Measurements from ENCODE around the gene CD79B.
"Not testable (repeated sequence)": the region's sequence is repeated elsewhere in the genome, so short reads cannot be mapped to it uniquely, and the experiment has no call there.

The CD79B gene

DNA sequence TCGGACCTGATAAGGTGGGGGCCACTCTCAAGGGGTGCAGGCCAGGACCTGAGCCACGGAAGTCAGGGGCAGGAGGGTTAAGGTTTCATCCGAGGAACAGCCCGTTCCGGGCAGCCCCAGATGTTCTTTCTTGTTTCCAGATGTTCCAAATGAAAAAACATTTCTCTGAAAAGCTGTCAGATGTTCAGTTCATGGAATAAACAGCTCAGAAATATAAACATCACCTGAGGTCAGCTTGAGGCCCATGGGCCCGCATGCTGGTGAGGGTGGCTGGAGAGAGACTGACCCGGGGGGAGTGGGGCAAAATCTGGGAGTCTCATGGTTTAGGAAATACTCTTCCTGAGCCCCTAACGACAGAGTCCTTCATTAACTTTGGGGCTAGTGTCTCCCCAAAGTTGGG is 1.5 kb upstream of the CD79B start:
- DNase-seq (ENCODE audit: low read depth in 2 of 2): no peak

- DNase-seq (ENCODE audit: low read depth in 2 of 2): no peak
Measured at GRCh38 chr17:63932721-63933120, 590 bp upstream of the CD79B start.

DNA sequence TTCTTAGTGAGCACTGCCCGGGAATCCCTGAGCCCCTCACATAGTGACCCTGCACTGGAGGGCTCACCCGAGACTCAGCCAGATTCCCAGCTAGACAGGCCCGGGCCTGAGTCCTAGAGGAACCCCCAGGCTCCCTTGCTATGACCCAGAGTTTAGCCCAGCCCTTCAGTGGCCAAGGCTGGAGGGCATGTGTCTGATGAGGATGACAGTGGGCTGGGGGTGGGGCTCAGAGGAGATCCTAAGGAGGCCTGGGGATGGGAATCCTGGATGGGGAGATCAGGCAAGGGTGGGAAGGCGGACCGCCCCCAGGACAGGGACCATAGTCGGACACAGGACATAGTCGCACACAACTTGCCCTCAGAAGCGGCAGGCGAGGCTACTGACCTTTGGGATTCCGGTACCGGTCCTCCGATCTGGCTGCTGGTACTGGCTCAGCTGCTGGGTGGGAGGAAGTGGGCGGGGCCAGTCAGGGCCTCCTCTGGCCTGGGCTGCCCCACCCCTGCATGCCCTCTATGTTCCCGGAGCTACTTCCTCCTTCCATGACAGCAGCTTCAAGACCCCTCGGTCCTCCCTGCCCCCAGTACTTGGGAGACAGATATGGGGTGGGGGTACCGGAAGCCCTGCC is 1.1 kb downstream of the CD79B start:
- DNase-seq (ENCODE audit: low read depth in 2 of 2): peak in 1 of 2 donors; percentile 34

DNA sequence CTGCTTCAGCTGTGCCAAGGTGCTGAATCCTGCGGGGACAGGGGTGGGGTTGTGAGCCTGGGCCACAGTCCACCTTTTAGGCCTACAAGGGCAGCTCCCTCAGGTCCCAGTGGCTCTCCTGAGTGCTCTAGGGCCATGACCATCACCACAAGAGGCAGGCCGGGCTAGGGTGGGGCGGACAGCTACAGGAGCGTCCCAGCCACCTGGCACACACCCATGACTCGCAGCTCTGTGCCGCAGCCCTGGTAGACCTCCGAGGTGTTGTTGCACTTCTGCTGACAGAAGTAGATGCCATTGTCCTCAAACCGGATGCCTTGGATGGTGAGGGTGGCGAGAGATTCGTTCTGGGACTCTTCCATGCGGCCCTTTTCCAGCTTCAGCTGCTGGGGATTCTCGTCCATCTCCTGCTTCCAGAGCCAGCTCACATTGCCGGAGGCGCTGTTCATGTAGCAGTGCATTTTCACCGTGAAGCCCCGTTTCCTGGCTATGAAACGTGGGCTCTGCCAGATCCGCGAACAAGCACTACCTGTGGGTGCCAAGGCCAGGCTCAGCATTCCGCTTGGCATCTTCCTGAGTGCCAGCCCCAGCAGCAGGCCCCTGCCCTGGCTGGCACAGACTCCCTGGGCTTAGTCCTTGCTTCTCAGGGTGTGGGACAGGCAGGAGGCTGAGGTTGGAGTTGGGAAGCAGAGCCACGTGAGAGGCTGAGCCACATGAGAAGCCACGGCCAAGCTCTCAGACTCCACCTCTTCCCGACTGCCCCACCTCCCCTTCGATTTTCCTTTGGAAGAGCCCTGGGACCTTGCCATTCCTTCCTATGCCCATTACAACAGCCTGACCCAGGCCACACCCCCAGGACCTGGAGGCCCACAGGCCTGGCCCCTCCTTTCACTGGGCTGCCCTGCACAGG is 2.0 kb downstream of the CD79B start:
- no peak for DNase-seq (ENCODE audit: low read depth in 2 of 2)

GRCh38 chr17:63928966-63929695 is 3.0 kb downstream of the CD79B start:
- no peak for DNase-seq (ENCODE audit: low read depth in 2 of 2)

DNA sequence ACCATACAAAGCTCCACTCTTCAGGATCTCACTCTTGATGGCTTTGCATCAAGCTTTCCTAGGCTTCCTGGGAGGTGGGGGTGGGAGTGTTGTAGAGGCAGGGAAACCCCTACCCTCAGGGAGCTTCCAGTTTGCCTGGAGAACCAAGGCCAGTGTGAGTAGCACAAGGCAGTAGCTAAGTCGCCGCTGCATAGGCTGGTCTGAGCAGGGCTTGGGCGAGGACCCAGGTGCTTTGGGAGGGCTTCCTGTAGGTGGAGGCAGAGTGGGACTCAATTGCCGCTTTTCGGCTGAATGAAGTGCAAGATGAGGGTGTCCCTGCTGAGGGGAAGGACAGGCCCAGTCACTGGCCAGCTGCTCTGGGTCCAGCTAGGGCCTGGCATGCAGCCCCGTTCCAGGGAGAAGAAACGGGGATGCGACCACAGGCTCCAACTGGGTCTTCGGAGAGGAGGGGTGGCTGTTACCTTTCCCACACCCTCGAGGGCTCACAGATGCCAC is 3.9 kb downstream of the CD79B start:
- DNase-seq (ENCODE audit: low read depth in 2 of 2): no peak

DNA sequence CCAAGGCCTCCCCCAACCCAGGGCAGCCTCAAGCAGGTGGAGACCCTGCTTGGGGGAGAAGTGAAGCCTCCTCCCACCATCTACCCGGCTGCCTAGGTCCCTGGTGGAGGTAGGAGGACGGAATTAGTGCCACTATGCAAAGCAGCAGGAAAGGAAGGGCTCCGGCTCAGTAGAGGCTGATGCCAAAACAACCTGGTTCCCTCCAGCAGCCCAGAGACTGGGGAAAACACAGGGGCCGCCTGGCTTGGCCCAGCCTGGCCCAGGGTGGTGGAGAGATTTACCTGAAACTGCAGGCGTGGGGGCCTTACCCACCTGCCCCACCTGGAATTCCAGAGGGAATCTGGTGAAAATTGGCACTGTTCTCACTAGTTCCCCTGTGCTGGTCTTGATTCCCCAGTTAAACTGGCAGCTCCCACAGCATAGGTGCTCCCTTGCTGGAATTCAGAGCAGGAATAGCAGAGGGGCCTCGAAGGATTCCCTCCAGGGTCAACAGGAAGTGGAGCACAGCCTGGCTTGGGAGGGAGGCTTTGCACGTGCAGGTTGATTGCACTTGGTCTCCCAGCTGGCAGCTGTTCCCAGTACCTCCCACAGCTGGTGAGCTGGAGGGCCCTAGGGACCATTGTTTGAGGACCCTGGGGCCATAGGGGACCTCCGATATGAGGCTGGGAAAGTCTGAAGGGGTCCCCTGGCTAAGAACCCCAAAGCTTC is 4.5 kb downstream of the CD79B start:
- no peak for DNase-seq (ENCODE audit: low read depth in 2 of 2)

DNA sequence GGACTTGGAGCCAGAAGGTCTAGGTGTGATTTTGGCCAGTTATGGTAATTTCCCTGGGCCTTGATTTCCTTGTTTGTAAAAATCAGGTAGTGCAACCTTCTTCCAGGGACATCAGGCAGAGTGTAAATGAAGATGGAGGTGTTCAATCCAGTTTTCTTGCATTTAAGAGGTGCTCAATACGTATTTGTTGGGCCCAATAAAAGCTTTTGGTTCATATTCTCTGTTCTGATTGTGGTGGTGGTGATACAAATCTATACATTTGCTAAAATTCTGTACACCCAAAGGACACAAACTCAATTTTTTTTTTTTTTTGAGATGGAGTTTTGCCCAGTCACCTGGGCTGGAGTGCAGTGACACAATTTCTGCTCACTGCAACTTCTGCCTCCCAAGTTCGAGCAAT is 6.0 kb downstream of the CD79B start:
- no peak for DNase-seq (ENCODE audit: low read depth in 2 of 2)

- no peak for DNase-seq (ENCODE audit: low read depth in 2 of 2)
Measured at GRCh38 chr17:63925615-63926014, 6.5 kb downstream of the CD79B start.

DNA sequence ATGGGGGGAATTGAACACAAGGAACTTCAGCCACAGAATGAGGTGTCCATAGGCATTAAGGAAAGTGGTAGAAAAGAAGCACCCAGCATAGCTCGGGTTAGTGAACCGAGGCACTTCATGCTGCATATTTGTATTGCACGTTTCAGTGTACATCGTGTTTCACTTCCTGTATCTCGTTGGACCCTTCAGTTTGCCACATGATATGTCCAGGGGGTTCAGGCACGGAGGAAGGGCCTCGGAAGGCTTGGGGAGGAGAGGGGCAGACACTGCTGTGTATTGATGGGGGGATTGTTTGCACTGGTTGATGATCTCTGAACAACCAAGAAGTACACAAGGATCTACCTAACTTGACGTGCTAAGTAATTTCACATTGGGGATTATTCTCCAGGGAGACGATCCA is 9.7 kb downstream of the CD79B start:
- DNase-seq (ENCODE audit: low read depth in 2 of 2): not testable (repeated sequence)

DNA sequence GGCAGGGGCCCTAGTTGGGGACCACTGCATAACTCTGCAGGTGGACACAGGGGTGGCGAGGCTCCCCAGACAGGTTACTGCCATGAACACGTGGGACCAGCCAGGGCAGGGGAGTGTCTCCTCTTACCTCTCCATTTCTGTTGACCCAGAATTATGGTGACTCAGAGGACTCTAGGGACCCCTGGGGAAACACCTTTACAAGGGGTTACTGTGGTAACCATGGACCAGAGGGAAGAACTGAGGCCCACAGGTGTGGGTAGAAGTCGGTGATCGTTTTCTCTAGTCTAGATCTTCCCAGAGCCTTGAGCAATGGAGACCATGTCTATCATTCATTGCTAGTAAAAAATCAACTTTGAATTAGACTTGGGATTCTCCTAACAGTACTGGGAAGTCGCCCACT is 11.4 kb downstream of the CD79B start:
- not testable (repeated sequence) for DNase-seq (ENCODE audit: low read depth in 2 of 2)

DNA sequence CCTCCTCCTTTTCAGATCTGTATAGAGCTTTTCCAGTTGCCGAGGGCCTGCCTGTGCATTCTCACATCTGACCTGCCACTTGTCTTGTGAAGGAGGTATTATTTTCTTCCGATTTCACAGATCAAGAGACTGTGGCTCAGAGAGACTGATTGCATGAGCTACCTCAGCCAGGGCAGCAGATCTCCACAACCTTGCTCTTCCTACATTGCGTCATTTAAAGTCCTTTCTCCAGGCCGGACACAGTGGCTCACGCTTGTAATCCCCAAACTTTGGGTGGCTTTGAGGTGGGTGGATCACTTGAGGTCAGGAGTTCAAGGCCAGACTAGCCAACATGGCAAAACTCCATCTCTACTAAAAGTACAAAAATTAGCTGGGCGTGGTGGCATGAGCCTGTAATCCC is 12.1 kb downstream of the CD79B start:
- DNase-seq (ENCODE audit: low read depth in 2 of 2): not testable (repeated sequence)

DNA sequence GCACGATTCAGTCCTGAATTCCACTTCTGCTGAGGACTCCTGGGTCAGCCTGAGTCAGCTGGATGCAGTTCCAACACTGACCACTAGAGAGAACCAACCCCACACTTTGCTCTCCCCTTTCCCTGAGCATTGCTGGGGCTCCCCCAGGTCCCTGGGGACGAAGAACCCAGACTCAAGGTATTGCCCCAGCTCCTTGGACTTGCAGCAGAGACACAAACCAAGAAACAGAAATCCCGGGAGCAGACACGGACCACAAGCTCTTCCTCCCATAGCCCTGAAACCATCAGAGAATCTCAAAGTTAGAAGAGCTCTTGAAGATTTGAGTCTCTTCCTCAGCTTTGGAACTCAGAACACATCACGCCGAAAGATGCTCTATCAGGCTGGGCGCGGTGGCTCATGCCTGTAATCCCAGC is 12.8 kb downstream of the CD79B start:
- DNase-seq (ENCODE audit: low read depth in 2 of 2): peak; percentile 48 to 50

- DNase-seq (ENCODE audit: low read depth in 2 of 2): not testable (repeated sequence)
Measured at GRCh38 chr17:63918789-63919305, 13.3 kb downstream of the CD79B start, which contains the start of gene GH1. Gene GH1, minus strand, starts transcription at chr17:63918839. Its CDS starts 63 bp downstream, at chr17:63918776.

- DNase-seq (ENCODE audit: low read depth in 2 of 2): no peak
Measured at GRCh38 chr17:63918305-63918704, 13.8 kb downstream of the CD79B start.

DNA sequence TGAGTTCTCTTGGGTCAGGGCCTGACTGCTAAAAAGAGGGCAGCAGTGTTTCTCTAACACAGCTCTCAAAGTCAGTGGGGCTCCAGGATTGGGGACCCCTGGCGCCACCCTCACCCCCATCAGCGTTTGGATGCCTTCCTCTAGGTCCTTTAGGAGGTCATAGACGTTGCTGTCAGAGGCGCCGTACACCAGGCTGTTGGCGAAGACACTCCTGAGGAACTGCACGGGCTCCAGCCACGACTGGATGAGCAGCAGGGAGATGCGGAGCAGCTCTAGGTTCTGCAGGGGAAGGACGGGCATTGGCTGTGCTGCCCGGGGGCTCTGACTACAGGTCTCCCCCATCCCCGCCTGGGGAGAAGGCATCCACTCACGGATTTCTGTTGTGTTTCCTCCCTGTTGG is 14.5 kb downstream of the CD79B start:
- DNase-seq (ENCODE audit: low read depth in 2 of 2): no peak

DNA sequence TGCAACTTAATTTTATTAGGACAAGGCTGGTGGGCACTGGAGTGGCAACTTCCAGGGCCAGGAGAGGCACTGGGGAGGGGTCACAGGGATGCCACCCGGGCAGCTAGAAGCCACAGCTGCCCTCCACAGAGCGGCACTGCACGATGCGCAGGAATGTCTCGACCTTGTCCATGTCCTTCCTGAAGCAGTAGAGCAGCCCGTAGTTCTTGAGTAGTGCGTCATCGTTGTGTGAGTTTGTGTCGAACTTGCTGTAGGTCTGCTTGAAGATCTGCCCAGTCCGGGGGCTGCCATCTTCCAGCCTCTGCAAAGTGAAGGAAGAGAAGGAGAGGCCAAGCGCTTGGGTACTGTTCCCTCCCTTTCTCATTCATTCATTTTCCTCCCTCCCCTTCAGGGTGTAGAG is 14.9 kb downstream of the CD79B start:
- not testable (repeated sequence) for DNase-seq (ENCODE audit: low read depth in 2 of 2)

DNA sequence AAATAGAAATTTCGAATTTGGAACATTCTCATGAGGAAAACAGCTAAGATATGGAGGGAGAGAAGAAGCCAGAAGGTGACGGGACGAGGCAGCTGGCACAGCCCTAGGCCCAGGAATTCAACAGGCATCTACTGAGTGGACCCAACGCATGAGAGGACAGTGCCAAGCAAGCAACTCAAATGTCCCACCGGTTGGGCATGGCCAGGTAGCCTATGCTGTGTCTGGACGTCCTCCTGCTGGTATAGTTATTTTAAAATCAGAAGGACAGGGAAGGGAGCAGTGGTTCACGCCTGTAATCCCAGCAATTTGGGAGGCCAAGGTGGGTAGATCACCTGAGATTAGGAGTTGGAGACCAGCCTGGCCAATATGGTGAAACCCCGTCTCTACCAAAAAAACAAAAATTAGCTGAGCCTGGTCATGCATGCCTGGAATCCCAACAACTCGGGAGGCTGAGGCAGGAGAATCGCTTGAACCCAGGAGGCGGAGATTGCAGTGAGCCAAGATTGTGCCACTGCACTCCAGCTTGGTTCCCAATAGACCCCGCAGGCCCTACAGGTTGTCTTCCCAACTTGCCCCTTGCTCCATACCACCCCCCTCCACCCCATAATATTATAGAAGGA is 15.5 kb downstream of the CD79B start:
- DNase-seq (ENCODE audit: low read depth in 2 of 2): no peak

GRCh38 chr17:63915753-63916152 is 16.4 kb downstream of the CD79B start:
- DNase-seq (ENCODE audit: low read depth in 2 of 2): not testable (repeated sequence)

DNA sequence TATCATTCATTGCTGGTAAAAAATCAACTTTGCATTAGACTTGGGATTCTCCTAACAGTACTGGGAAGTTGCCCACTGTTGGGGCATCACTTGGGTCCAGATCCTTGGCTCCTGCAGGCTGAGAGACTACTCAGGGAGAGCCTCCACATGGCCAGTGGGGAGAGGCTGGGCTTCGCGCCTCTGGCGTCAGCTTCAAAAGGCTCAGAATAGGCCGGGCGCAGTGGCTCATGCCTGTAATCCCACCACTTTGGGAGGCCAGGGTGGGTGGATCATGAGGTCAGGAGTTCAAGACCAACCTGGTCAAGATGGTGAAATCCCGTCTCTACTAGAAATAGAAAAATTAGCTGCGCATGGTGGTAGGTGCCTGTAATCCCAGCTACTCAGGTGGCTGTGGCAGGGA is 17.7 kb downstream of the CD79B start:
- DNase-seq (ENCODE audit: low read depth in 2 of 2): no peak

DNA sequence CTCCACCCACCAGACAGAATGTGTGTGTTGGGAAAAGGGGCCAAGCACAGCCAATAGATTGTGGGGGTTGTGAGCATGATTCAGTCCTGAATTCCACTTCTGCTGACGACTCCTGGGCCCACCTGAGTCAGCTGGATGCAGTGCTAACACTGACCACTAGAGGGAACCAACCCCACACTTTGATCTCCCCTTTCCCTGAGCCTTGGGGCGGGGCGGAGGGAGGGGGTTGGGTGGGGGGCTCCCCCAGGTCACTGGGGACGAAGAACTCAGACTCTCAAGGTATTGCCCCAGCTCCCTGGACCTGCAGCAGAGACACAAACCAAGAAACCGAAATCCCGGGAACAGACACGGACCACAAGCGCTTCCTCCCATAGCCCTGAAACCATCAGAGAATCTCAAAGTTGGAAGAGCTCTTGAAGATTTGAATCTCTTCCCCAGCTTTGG is 20.5 kb downstream of the CD79B start:
- DNase-seq (ENCODE audit: low read depth in 2 of 2): peak; percentile 20 to 35

Measured in activated CD8-positive, alpha-beta memory T cell treated with anti-CD3 and anti-CD28 coated beads for 4 hours (primary cell).